GM21723 (cell line): ENCODE measurements around the gene GHR.
"Not testable (repeated sequence)": the region's sequence is repeated elsewhere in the genome, so short reads cannot be mapped to it uniquely, and the experiment has no call there.

Source experiments
- ATAC-seq: cut with Tn5 transposase; IDR thresholded peaks from one replicate; pipeline ENCODE4 v1.9.1; 2021; ENCODE audit warnings: mild to moderate bottlenecking, moderate library complexity; ENCODE audit not compliant: unreplicated experiment

The GHR gene

DNA sequence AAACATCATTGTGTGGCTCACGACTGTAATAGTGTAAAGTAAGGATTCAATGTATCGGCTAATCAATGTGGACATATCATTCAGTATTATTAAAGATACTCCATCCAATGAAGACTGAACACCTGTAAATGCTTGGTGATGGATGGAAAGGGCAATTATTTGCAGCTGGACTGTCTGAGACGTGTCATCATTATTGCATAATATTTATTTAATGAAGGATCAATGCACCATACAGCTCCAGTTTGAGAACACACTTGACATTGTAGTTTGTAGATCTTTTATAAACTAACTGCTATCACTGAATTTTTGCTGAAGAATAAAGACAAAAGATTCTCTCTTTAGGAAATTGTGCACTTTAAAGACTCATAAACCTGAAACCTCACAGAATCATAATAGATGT, 215.7 kb downstream of the GHR start:
- ATAC-seq, result no peak

GRCh38 chr5:42640835-42641234, 217.6 kb downstream of the GHR start:
- no peak for ATAC-seq

DNA sequence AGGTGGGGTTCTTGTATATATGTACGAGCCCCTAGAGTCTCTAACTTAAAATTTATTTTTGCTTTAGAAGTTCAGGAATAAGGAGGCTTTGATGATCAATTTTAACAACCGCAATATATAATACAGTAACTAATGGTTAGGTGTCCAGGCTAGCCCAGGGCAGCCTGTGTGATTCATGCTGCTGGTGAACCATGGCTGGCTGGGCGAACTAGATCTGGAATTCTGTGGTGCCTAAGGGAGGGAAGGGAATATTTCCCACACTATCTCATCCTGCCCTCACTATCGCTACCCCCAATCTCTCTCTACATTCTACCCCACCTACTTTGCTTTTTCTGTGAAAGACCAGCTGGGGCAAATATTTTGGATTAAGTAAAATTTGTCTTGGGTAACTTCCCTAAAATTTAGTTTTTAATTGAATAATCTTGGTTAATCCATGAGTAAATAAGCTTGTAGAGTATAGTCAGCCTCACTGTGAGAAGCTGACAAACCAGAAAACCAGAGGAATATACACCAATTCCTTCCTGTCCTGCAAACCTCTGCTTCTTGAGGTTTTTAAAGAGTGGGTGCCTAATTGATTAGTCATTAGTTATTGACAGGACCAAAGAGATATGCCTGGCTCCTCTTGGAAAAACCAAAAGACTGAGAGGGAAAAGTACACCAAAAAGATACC, 218.2 kb downstream of the GHR start:
- no peak for ATAC-seq

DNA sequence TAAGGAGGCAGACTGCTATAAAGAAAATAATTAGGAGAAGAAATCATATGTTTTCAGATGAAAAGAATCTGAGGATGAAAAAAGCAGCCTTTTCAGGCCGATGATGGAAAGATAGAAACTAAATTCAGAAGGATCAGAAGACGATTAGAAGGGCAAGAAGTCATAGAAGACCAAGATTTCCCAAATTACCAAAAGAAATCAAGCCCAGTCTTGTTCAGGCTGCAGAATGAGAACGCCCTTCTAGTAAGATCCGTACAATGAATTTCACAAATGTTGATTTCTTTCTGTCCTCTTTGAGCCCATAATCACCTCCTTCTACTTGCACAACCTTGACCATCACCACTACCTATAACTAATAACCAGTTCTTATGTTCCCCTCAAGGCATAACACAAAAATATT, 218.8 kb downstream of the GHR start:
- ATAC-seq, result no peak

- no peak for ATAC-seq
Measured at GRCh38 chr5:42643360-42643759, 220.1 kb downstream of the GHR start.

- no peak for ATAC-seq
Measured at GRCh38 chr5:42645138-42645537, 221.9 kb downstream of the GHR start.

DNA sequence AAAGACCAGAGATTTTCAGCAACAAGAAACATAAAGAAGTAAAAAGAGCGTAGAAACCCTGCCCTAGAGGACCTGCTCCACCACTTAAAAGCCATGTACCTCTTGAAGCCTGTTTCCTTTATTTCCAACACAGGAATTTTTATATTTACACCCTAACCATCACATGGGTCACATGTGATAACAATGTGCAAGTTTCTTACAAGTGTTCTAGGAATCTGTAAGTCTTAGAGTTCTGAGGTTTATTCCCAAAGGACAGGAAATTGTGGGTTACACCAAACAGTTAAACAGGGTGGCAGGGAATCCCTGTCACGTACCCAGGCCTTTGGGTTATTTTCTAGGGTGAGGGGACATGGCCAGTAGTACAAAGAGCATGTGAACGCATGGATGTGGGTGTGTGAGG, 224.8 kb downstream of the GHR start:
- ATAC-seq, result no peak

DNA sequence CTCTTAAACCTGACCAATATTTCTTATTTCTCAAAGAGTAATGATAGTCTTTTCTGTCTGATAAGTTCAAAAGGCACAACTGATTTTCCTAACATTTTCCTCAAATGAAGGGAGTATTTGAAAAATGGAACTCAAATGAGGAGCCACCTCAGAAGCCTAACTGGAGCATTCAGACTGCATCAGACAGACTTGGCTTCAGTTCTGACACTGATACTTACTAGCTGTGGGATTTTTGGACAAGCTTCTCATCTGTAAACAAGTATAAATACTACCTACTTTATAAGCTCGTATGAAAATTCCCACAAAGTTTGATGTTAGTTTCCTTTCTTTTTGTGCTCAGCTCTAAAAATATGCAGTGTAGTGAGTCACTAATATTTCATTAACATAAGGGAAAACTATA, 225.7 kb downstream of the GHR start:
- ATAC-seq, result no peak

- ATAC-seq, result no peak
Measured at GRCh38 chr5:42650084-42650483, 226.8 kb downstream of the GHR start.

DNA sequence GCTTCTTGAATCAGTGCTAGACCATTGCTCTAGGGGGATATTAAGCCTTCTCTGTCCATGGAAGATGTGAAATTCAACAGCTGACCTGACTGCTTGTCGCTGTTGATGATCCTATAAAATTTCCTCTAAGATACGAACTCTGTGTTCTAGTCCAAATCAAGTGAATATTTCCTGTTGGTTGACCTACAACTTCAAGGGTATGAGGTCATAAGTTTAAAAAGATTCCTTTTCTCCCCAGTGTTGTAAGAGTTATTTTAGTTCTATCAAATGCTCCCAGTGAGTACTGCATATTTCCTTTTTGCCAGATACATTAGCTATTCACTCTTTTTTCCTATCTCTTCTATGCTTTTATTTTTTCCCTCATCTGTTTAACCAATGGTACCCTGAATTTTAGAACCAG, 230.5 kb downstream of the GHR start:
- ATAC-seq, result no peak

GRCh38 chr5:42654645-42655044, 231.4 kb downstream of the GHR start:
- ATAC-seq, result no peak

DNA sequence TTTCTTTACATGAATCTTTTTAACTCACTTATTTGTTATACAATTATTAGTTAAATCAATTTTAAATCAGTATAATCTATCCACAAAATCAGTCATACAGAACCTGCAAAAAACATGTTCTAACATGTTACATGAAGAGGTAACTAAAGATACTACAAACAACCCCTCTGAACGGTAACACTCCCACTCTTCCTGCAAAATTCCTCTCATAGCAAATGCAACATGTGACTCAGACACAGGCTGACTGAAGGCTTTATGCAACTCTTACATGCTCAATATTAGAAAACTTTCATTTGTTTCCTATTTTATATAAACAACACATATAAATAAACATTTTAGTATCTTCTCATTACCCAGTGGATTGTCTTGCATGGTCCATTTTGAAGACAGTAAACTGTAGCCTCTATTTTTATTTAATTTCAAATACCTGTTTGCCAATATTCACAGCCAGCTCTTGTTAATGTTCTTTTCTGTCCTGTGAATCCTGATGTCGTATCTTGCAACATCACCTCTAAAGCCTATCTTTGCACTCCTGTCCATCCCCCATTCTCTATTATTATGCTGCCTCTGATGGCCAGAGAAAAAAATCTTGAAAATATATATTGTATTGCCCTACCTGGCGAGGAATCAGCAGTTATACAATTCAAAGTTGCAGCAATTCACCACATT, 232.9 kb downstream of the GHR start:
- no peak for ATAC-seq

DNA sequence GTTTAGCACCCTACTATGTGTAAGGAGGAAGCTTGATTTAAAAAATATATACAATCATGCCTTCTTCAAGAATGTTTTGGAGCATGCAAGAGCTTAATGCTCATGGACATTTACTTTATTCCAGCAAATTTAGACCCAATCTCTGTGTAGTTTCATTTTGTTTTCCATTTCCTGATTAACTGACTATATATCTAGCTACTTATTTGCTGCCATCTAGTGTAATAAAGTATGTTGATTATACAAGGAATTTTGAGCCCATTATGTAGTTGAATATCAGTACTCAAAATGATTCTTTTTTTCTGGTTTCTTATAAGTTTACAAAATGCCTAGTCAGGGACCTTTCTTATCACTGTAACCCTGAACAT, 233.4 kb downstream of the GHR start:
- no peak for ATAC-seq

DNA sequence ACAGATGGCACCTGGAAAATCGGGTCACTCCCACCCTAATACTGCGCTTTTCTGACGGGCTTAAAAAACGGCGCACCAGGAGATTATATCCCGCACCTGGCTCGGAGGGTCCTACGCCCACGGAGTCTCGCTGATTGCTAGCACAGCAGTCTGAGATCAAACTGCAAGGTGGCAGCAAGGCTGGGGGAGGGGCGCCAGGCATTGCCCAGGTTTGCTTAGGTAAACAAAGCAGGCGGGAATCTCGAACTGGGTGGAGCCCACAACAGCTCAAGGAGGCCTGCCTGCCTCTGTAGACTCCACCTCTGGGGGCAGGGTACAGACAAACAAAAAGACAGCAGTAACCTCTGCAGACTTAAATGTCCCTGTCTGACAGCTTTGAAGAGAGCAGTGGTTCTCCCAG, 236.6 kb downstream of the GHR start:
- ATAC-seq, result not testable (repeated sequence)

GRCh38 chr5:42665857-42666256, 242.6 kb downstream of the GHR start:
- ATAC-seq, result no peak

DNA sequence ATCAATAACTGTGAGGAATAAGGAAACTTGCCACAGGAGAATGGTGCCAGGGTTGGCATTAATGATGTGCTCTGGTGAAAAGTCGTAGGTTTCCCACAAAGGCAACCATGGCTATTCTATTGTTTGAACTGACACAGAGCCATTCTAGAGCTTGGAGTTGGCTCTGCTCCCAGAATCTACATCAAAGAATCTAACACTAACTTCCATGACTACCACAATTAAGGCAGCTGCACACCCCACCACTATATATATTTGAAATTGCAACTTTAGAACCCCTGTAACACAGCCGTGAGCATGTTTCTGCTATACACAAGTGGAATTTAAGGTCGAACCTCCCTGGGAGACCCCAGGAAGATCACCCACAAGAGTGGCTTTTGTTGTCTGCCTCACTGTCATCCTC, 243.6 kb downstream of the GHR start:
- ATAC-seq, result no peak

DNA sequence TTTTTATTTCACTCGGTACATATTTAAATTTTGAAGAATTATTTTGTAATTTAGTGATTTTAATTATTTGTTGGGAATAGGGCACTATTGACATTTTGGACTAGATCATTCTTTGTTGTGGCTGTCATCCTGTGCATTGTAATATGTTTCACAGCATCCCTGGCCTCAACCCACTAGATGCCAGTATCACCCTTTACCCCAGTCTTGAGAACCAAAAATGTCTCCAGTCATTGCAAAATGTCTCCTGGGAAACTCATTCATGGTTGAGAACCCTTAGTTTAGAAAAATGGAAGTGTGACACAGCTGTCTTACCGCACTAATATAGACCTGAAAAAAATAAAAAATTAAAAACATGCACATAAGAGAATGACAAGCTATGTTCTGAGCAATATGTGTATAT, 245.0 kb downstream of the GHR start:
- no peak for ATAC-seq

GRCh38 chr5:42672925-42673324, 249.7 kb downstream of the GHR start:
- ATAC-seq, result no peak

GRCh38 chr5:42675602-42676001, 252.4 kb downstream of the GHR start:
- ATAC-seq, result no peak

DNA sequence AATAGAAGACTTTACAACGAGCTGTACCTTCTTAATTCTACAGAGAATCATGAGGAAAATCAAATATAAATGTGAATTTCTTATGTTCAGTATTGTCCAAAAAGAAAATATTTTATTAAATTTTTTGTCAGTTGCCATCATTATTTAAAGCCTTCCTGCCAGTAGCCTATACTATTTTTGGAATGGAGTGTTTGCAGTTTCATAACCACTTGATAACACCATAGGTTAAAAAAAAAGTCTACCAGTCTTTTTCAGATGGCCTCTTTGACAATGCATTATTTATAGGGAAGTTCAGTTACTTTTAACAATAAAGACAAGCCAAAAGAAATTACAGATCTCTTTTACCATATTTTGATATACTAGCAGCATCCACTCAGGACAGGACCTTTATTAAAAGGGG, 253.1 kb downstream of the GHR start:
- no peak for ATAC-seq

GRCh38 chr5:42677156-42677842, 254.1 kb downstream of the GHR start:
- ATAC-seq, result no peak

DNA sequence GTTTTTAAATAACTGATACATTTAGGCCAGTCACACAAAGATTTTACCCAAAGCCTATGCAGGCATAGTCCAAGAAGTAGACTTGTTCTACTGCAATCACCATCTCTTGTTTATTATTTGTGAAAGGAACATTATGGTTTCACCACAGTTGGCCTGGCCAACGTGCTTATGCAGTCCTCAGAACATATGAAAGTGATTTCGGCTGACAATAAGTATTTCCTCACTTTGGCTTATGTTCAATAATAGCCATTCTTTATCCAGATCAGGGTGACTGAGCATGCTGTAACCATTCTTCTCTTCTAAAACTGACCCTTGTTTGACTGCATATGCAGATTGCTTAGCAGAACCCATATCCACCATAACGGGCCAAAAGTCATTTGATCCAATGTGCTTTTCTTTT, 256.8 kb downstream of the GHR start:
- no peak for ATAC-seq
